ENCODE data around the gene RPS17. TPM values are rescaled to one million over a fixed set of nuclear protein-coding genes. Genes with fewer than 3 reads are reported as not detected.

Gene RPS17
- 1,000 to 10,000 TPM; 2,812 to 2,932 TPM for total RNA-seq

DNA sequence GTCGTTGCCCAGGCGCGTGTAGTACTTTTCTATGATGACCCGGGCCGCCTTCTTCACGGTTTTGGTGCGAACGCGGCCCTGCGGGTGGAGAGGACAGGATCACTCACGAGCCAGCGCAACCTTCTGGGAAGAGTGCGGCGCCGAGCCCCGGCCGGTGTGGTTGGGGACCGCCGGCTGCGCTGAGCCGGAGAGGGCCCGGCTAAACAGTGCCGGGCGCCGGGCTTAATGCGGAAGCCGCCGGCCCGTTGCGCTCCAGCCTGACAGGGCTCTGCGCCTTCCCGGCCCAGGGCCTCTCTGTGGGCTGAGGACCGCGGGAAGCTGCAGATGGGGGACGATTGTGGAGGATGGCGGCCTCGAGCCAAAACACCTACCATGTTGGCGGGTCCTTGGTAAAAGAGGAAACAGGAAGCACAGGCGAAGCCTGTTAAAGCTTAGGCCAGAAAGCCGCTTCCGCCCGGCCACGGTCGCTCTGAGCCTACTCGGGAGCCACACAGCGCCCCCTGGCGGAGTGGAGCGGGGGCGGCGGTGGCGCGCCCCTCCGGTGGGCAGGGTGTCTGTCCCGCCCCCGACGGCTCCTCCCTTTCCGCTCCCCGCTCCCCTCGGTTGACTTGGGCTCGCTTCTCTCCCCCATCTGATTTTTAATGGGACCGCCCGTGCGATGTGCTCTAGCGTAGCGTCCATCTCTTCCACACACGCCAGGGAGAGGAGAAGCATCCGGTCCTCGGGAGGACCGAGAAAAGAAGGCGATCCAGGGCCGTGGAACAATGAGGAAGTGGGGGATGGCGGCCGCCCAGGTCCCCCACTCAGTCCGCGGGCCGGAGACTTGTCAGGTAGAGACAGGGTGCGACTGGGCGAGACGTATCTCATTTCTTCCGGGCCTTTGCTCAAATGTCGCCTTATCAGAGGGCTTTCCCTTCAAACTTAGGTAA, at the start of gene RPS17:
Gene RPS17, minus strand, starts transcription at position 403 of the 929 bp plus-strand sequence. Its CDS starts 29 bp downstream, at position 374.
- H3K4me1 Mint-ChIP-seq (ENCODE audit: low read depth) = peaks cover 47% of the 10 kb centered on the region
- ATAC-seq (replicated peaks in 1 of 2) (peak; percentile 93 to 94), DNase-seq (peak; percentile 98 to 100)
- peak within 1 kb of the TSS; percentile 95 for H3K27ac Mint-ChIP-seq
- peaks cover 25 to 39% of the 10 kb centered on the region in 2 donors for H3K36me3 Mint-ChIP-seq (ENCODE audit: insufficient read depth in 2 of 2)
- H3K27me3 Mint-ChIP-seq (ENCODE audit: low read depth) = no peaks in the 10 kb centered on the region
- H3K4me3 Mint-ChIP-seq = peak within 1 kb of the TSS; percentile 94 to 95
- no peaks in the 10 kb centered on the region for H3K9me3 Mint-ChIP-seq

DNA sequence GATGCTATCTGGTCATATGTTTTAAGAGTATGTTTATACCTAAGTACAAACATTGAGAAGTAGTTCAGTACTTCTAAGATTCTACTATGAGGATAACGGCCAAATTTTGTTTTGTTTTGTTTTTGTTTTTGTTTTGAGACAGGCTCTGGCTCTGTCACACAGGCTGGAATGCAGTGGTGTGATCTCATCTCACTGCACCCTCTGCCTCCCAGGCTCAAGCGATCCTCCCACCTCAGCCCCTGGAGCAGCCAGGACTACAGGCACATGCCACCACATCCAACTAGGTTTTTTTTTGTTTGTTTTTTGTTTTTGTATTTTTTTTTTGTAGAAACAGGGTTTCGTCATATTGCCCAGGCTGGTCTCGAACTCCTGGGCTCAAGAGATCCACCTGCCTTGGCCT, 47.5 kb upstream of the RPS17 start:
- Mint-ChIP-seq H3K4me1 (ENCODE audit: low read depth) (no peaks in the 10 kb centered on the region), H3K9me3 (no peaks in the 10 kb centered on the region), H3K27me3 (ENCODE audit: low read depth) (peaks cover 6% of the 10 kb centered on the region), H3K27ac (no peak overlapping the region), H3K4me3 (no peak overlapping the region), H3K36me3 (ENCODE audit: insufficient read depth in 2 of 2) (no peaks in the 10 kb centered on the region)
- ATAC-seq (replicated peaks in 1 of 2) (no peak), DNase-seq (no peak)

DNA sequence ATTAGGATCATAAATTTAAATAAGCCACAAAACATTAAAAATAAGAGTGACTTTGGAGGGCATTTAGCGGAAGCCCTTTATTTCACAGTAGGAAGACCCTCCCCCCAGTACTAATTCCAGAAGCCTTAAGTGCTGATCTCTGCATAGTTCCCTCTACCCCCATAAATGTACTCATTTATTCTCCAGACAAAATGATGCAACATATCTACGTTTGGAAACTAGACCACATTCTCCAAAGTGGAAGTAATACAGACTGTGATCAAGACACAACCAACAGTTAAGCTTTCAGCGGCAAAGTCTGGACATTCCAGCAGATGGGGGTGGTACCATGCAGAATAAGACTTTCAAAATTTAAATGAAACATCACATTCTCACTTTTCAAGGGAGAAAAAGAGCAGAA, 44.8 kb upstream of the RPS17 start:
- H3K4me3 Mint-ChIP-seq = no peak overlapping the region
- DNase-seq (no peak), ATAC-seq (replicated peaks in 1 of 2) (no peak)
- H3K27ac Mint-ChIP-seq = no peak overlapping the region
- H3K9me3 Mint-ChIP-seq = no peaks in the 10 kb centered on the region
- H3K4me1 Mint-ChIP-seq (ENCODE audit: low read depth) = no peaks in the 10 kb centered on the region
- no peaks in the 10 kb centered on the region for H3K36me3 Mint-ChIP-seq (ENCODE audit: insufficient read depth in 2 of 2)
- peaks cover 6% of the 10 kb centered on the region for H3K27me3 Mint-ChIP-seq (ENCODE audit: low read depth)

DNA sequence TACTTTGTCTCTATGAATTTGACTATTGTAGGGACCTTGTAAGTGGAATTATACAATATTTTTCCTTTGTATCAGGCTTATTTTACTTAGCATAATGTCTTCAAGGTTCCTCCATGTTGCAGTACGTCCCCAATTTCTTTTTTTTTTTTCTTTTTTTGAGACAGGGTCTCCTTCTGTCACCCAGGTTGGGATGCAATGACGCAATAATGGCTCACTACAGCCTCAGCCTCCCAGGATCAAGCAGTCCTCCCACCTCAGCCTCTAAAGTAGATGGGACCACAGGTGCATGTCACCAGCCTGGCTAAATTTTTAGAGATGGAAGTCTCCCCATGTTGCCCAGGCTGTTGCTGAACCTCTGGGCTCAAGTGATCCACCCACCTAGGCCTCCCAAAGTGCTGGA, 40.5 kb upstream of the RPS17 start:
- DNase-seq (no peak), ATAC-seq (replicated peaks in 1 of 2) (no peak)
- Mint-ChIP-seq H3K27me3 (ENCODE audit: low read depth) (no peaks in the 10 kb centered on the region), H3K9me3 (no peaks in the 10 kb centered on the region), H3K4me3 (no peak overlapping the region), H3K4me1 (ENCODE audit: low read depth) (no peaks in the 10 kb centered on the region), H3K36me3 (ENCODE audit: insufficient read depth in 2 of 2) (no peaks in the 10 kb centered on the region), H3K27ac (no peak overlapping the region)

DNA sequence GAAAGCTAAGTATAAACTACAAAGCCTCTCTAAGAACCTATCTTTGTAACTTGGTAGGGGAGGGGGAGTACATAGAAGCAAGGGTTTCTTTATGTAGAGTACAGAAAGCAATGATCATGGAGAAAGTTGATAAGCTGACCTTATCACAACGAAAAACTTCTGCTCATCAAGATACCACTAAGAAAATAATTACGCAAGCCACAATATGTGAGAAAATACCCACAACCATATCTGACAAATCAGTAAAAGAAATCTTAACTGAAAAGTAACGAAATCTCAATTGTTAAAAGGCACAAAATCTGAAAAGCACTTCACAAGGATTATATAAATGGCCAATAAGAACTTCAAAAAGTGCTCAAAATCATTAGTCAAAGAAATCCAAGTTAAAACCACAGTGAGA, 35.1 kb upstream of the RPS17 start:
- Mint-ChIP-seq H3K36me3 (ENCODE audit: insufficient read depth in 2 of 2) (no peaks in the 10 kb centered on the region), H3K27ac (no peak overlapping the region), H3K4me1 (ENCODE audit: low read depth) (no peaks in the 10 kb centered on the region), H3K4me3 (no peak overlapping the region), H3K9me3 (no peaks in the 10 kb centered on the region), H3K27me3 (ENCODE audit: low read depth) (peaks cover 28% of the 10 kb centered on the region)
- ATAC-seq (replicated peaks in 1 of 2) (no peak), DNase-seq (no peak)

- H3K4me3 Mint-ChIP-seq = no peak overlapping the region
- ATAC-seq (replicated peaks in 1 of 2) (no peak), DNase-seq (no peak)
- H3K4me1 Mint-ChIP-seq (ENCODE audit: low read depth) = no peaks in the 10 kb centered on the region
- peaks cover 28% of the 10 kb centered on the region for H3K27me3 Mint-ChIP-seq (ENCODE audit: low read depth)
- H3K36me3 Mint-ChIP-seq (ENCODE audit: insufficient read depth in 2 of 2) = no peaks in the 10 kb centered on the region
- no peaks in the 10 kb centered on the region for H3K9me3 Mint-ChIP-seq
- H3K27ac Mint-ChIP-seq = no peak overlapping the region
These were observed 32.7 kb upstream of the RPS17 start for GRCh38 chr15:82572986-82573385.

DNA sequence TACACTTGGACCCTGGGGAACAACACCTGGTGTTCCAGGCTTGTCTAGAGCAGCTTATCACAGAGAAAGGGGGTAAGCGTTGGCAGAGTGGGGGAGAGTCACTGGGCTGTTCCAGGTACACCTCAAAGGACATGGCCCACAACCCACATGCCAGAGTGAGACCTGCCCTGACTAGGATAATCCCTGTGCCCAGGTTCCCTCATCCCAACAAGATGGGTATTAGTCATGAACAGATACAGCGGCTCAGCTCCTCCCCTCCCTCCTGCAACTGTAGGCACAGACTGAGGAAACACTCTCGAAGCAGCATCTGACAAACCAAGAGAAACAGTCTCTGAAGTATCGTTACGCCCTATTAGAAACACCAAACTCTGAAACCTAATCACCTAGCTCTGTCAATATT, 32.1 kb upstream of the RPS17 start:
- H3K4me1 Mint-ChIP-seq (ENCODE audit: low read depth) = no peaks in the 10 kb centered on the region
- H3K27me3 Mint-ChIP-seq (ENCODE audit: low read depth) = peaks cover 28% of the 10 kb centered on the region
- no peaks in the 10 kb centered on the region for H3K36me3 Mint-ChIP-seq (ENCODE audit: insufficient read depth in 2 of 2)
- H3K27ac Mint-ChIP-seq = no peak overlapping the region
- DNase-seq (no peak), ATAC-seq (replicated peaks in 1 of 2) (no peak)
- no peak overlapping the region for H3K4me3 Mint-ChIP-seq
- H3K9me3 Mint-ChIP-seq = no peaks in the 10 kb centered on the region

DNA sequence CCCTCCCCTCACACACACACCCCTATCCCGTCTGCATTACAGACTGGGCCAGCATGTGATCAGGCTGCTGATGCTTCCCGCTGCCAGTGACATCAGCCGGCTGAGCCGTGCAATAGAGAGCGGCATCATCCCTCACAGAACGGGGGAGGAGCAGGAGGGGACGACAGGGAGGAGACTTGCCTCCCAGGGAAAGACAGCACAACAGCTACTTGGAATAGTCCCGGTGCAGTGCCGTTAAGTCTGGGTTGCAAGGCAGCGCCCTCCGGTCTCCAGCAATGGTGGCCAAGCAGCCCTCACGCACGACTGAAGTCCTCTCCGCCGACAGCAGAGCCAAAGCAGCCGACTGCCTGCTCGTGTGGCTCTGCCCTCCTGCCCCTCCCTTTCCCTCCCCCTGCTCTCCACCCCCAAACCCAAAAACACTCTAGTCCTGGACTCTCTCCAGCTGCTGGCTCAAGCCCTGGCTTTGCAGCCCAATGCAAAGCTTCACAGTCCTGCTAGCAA, 31.5 kb upstream of the RPS17 start:
- no peaks in the 10 kb centered on the region for H3K9me3 Mint-ChIP-seq
- H3K36me3 Mint-ChIP-seq (ENCODE audit: insufficient read depth in 2 of 2) = no peaks in the 10 kb centered on the region
- H3K27me3 Mint-ChIP-seq (ENCODE audit: low read depth) = peaks cover 28% of the 10 kb centered on the region
- ATAC-seq (replicated peaks in 1 of 2) (no peak), DNase-seq (no peak)
- H3K4me3 Mint-ChIP-seq = no peak overlapping the region
- H3K4me1 Mint-ChIP-seq (ENCODE audit: low read depth) = no peaks in the 10 kb centered on the region
- H3K27ac Mint-ChIP-seq = no peak overlapping the region

- Mint-ChIP-seq H3K9me3 (no peaks in the 10 kb centered on the region), H3K27ac (no peak overlapping the region), H3K27me3 (ENCODE audit: low read depth) (peaks cover 28% of the 10 kb centered on the region), H3K36me3 (ENCODE audit: insufficient read depth in 2 of 2) (no peaks in the 10 kb centered on the region), H3K4me3 (no peak overlapping the region), H3K4me1 (ENCODE audit: low read depth) (no peaks in the 10 kb centered on the region)
- DNase-seq = no peak
- no peak for ATAC-seq (replicated peaks in 1 of 2)
These were observed 30.7 kb upstream of the RPS17 start for GRCh38 chr15:82570721-82571508.

- no peak overlapping the region for H3K4me3 Mint-ChIP-seq
- no peak overlapping the region for H3K27ac Mint-ChIP-seq
- H3K36me3 Mint-ChIP-seq (ENCODE audit: insufficient read depth in 2 of 2) = no peaks in the 10 kb centered on the region
- DNase-seq = no peak
- no peak for ATAC-seq (replicated peaks in 1 of 2)
- H3K9me3 Mint-ChIP-seq = no peaks in the 10 kb centered on the region
- H3K4me1 Mint-ChIP-seq (ENCODE audit: low read depth) = no peaks in the 10 kb centered on the region
- peaks cover 28% of the 10 kb centered on the region for H3K27me3 Mint-ChIP-seq (ENCODE audit: low read depth)
These were observed 29.6 kb upstream of the RPS17 start for GRCh38 chr15:82569834-82570233.

GRCh38 chr15:82568986-82569385, 28.7 kb upstream of the RPS17 start:
- Mint-ChIP-seq H3K27me3 (ENCODE audit: low read depth) (peaks cover 28% of the 10 kb centered on the region), H3K36me3 (ENCODE audit: insufficient read depth in 2 of 2) (no peaks in the 10 kb centered on the region)

GRCh38 chr15:82567661-82568060, 27.4 kb upstream of the RPS17 start:
- H3K4me1 Mint-ChIP-seq (ENCODE audit: low read depth) = no peaks in the 10 kb centered on the region
- no peak overlapping the region for H3K4me3 Mint-ChIP-seq
- no peak overlapping the region for H3K27ac Mint-ChIP-seq
- no peaks in the 10 kb centered on the region for H3K9me3 Mint-ChIP-seq
- ATAC-seq (replicated peaks in 1 of 2) = no peak
- no peaks in the 10 kb centered on the region for H3K36me3 Mint-ChIP-seq (ENCODE audit: insufficient read depth in 2 of 2)
- no peak for DNase-seq
- peaks cover 19% of the 10 kb centered on the region for H3K27me3 Mint-ChIP-seq (ENCODE audit: low read depth)

More at GRCh38 chr15:82568986-82569385, 28.7 kb upstream of the RPS17 start:
- no peaks in the 10 kb centered on the region for H3K9me3 Mint-ChIP-seq
- DNase-seq = no peak
- no peaks in the 10 kb centered on the region for H3K4me1 Mint-ChIP-seq (ENCODE audit: low read depth)
- ATAC-seq (replicated peaks in 1 of 2) = no peak
- H3K4me3 Mint-ChIP-seq = no peak overlapping the region
- H3K27ac Mint-ChIP-seq = no peak overlapping the region

GRCh38 chr15:82566690-82567089, 26.4 kb upstream of the RPS17 start:
- DNase-seq = no peak
- Mint-ChIP-seq H3K9me3 (no peaks in the 10 kb centered on the region), H3K4me3 (no peak overlapping the region), H3K4me1 (ENCODE audit: low read depth) (no peaks in the 10 kb centered on the region), H3K36me3 (ENCODE audit: insufficient read depth in 2 of 2) (no peaks in the 10 kb centered on the region), H3K27me3 (ENCODE audit: low read depth) (peaks cover 9% of the 10 kb centered on the region), H3K27ac (no peak overlapping the region)
- no peak for ATAC-seq (replicated peaks in 1 of 2)
